Neural progenitor cell (in vitro differentiated cells): ENCODE measurements around the gene COG5.

ENCODE experiments used
- CTCF ChIP-seq: fragments of 200-600 bp; sonication (generic); IDR thresholded peaks from 2 replicates; pipeline ENCODE4 v1.5.1; 2017; ENCODE audit warnings: antibody characterized with exemption, mild to moderate bottlenecking
- EZH2 ChIP-seq: fragments of 200-600 bp; sonication (generic); IDR thresholded peaks from 2 replicates; pipeline ENCODE4 v1.6.1; 2017; ENCODE audit warnings: antibody characterized with exemption, mild to moderate bottlenecking, moderate library complexity
- EZH2phosphoT487 ChIP-seq: fragments of 200-600 bp; sonication (generic); IDR thresholded peaks from 2 replicates; pipeline ENCODE4 v1.6.1; 2017; ENCODE audit warnings: antibody characterized with exemption

- no peak for TF ChIP-seq CTCF
- TF ChIP-seq EZH2phosphoT487 = no peak
- TF ChIP-seq EZH2 = no peak
Observed at GRCh38 chr7:107495516-107495915, 68.2 kb downstream of the COG5 start.
